Liver (tissue), 9 donors: ENCODE results near the gene SLC45A2. TPM values are rescaled to one million over a fixed set of nuclear protein-coding genes. Genes with fewer than 3 reads are reported as not detected.

ENCODE experiments used
- DNase-seq: peaks from one replicate; pipeline ENCODE4 v3.0.0-alpha.2; 2017; ENCODE audit warnings: low spot score
- H3K27ac ChIP-seq, 2 donors: one replicate each; pipeline ENCODE4 v1.7.0; 2013; ENCODE audit warnings: inconsistent platforms in 2 of 2, low read length in 2 of 2, control low read depth in 1 of 2, low read depth in 1 of 2, mild to moderate bottlenecking in 1 of 2
- H3K27me3 ChIP-seq, 4 donors: one replicate each; pipeline versions ENCODE4 v1.6.1 to v1.7.0; 2013; ENCODE audit warnings: low read length in 3 of 4, inconsistent platforms in 1 of 4, mild to moderate bottlenecking in 1 of 4, moderate library complexity in 1 of 4; ENCODE audit not compliant: control insufficient read depth in 4 of 4, insufficient read depth in 4 of 4
- H3K36me3 ChIP-seq, 4 donors: one replicate each; pipeline versions ENCODE4 v1.6.1 to v1.7.0; 2013; ENCODE audit warnings: low read length in 3 of 4, mild to moderate bottlenecking in 3 of 4, low read depth in 1 of 4, moderate library complexity in 1 of 4; ENCODE audit not compliant: control insufficient read depth in 4 of 4, insufficient read depth in 3 of 4
- H3K4me1 ChIP-seq, 4 donors: one replicate each; pipeline versions ENCODE4 v1.6.1 to v1.7.0; 2013; ENCODE audit warnings: low read length in 3 of 4, mild to moderate bottlenecking in 3 of 4, moderate library complexity in 1 of 4; ENCODE audit not compliant: control insufficient read depth in 4 of 4, insufficient read depth in 4 of 4
- H3K4me3 ChIP-seq, 3 donors: one replicate each; pipeline versions ENCODE4 v1.6.1 to v1.7.0; 2013; ENCODE audit warnings: low read length in 3 of 3, control low read depth in 1 of 3, low read depth in 1 of 3, mild to moderate bottlenecking in 1 of 3
- H3K9ac ChIP-seq, 2 donors: one replicate each; pipeline ENCODE4 v1.7.0; 2013; ENCODE audit warnings: low read length in 2 of 2, mild to moderate bottlenecking in 2 of 2, moderate library complexity in 2 of 2, control low read depth in 1 of 2, low read depth in 1 of 2
- H3K9me3 ChIP-seq, 4 donors: one replicate each; pipeline versions ENCODE4 v1.6.1 to v1.7.0; 2013; ENCODE audit warnings: low read length in 3 of 4; ENCODE audit not compliant: control insufficient read depth in 4 of 4
- EGR1 ChIP-seq, 2 donors: IDR thresholded peaks; 2 replicates each; pipeline ENCODE4 v1.6.1; 2016 to 2018; ENCODE audit warnings: antibody characterized with exemption in 2 of 2, low read depth in 2 of 2
- FOXA1 ChIP-seq: IDR thresholded peaks from 2 replicates; pipeline ENCODE4 v1.6.1; 2016; ENCODE audit warnings: antibody characterized with exemption
- FOXA2 ChIP-seq: IDR thresholded peaks from 2 replicates; pipeline ENCODE4 v1.6.1; 2016; ENCODE audit warnings: antibody characterized with exemption
- GABPA ChIP-seq, 2 donors: IDR thresholded peaks in 1 of 2; conservative IDR thresholded peaks in 1 of 2; 2 replicates each; pipeline ENCODE4 v1.6.1; 2016; ENCODE audit warnings: antibody characterized with exemption in 2 of 2, mild to moderate bottlenecking in 1 of 2, moderate library complexity in 1 of 2
- JUND ChIP-seq, 2 donors: IDR thresholded peaks; 2 replicates each; pipeline ENCODE4 v1.6.1; 2016; ENCODE audit warnings: antibody characterized with exemption in 2 of 2
- RAD21 ChIP-seq, 2 donors: IDR thresholded peaks; 2 replicates each; pipeline ENCODE4 v1.6.1; 2016; ENCODE audit warnings: antibody characterized with exemption in 2 of 2, mild to moderate bottlenecking in 2 of 2
- SP1 ChIP-seq: IDR thresholded peaks from 2 replicates; pipeline ENCODE4 v1.6.1; 2018; ENCODE audit warnings: antibody characterized with exemption, mild to moderate bottlenecking
- TAF1 ChIP-seq: conservative IDR thresholded peaks from 2 replicates; pipeline ENCODE4 v1.6.1; 2016; ENCODE audit warnings: antibody characterized with exemption, mild to moderate bottlenecking
- YY1 ChIP-seq: IDR thresholded peaks from 2 replicates; pipeline ENCODE4 v1.6.1; 2016; ENCODE audit warnings: antibody characterized with exemption, mild to moderate bottlenecking
- ZBTB33 ChIP-seq: IDR thresholded peaks from 2 replicates; pipeline ENCODE4 v1.6.1; 2016; ENCODE audit warnings: antibody characterized with exemption
- WGBS: extraction: QIAGEN DNeasy Blood & Tissue Kit; methylation state at CpG from one replicate; pipeline ENCODE4 v1.1.7; 2013; 5-methylcytosine and 5-hydroxymethylcytosine counted together
- polyA plus RNA-seq, 2 donors: library from polyadenylated mRNA; stranded (reverse) in 1 of 2; unstranded in 1 of 2; fragments of 200-250 nt in 1 of 2; fragments of >200 nt in 1 of 2; fragmentation: Nextera tagmentation in 1 of 2; extraction: Ambion mirVana in 1 of 2; gene quantifications; one replicate each; pipeline versions ENCODE4 v1.2.1 to v1.2.3, GENCODE V29; 2013 to 2015
- total RNA-seq, 2 donors: library from RNA; depleted of rRNA; stranded (reverse); fragments of >200 nt; gene quantifications; one replicate each; pipeline ENCODE4 v1.2.3, GENCODE V29; 2014
- TF ChIP-seq, protein P1 (sequence below): IDR thresholded peaks from 2 replicates; pipeline ENCODE4 v1.6.1; 2016; ENCODE audit warnings: antibody characterized with exemption, mild to moderate bottlenecking
- TF ChIP-seq, protein P2 (sequence below): IDR thresholded peaks from 2 replicates; pipeline ENCODE4 v1.6.1; 2016; ENCODE audit warnings: antibody characterized with exemption
- TF ChIP-seq, protein P3 (sequence below): fragments of 150-350 bp; IDR thresholded peaks from 2 replicates; pipeline ENCODE4 v1.5.1; 2017; ENCODE audit warnings: improper control_type of control experiment, low read depth, low read length; ENCODE audit not compliant: missing input control
- TF ChIP-seq, protein P4 (sequence below): IDR thresholded peaks from 2 replicates; pipeline ENCODE4 v1.6.1; 2016; ENCODE audit warnings: antibody characterized with exemption
- donor health status: healthy.
- donor health status: healthy.
- donor health status: healthy.
- donor health status: healthy.
- donor health status: healthy.

SLC45A2 gene
- total and polyA plus RNA-seq, 4 donors: 0.01 to 1.3 TPM; not detected in 2

DNA sequence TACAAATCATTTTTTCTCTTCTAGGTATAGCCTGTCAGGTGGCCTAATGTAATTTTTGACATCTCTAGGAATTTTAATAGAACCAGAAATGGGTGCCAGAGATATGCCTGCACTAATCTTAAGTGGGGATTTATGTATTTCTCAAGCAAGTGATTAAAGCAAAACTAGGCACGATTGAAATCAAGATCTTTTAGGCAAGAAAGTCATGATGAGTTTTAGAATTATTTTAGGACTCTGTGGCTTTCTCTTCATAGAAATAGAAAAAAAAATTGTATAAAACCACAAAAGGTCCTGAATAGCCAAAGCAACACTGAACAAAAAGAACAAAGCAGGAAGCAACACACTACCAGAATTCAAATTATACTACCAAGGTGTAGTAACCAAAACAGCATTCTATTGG is 24.3 kb upstream of the SLC45A2 start:
- 6% methylated on average over 1 of the region's 1 CpG for whole genome bisulfite sequencing
- TF ChIP-seq EGR1 (IDR thresholded peaks at IDR 0.05; ENCODE audit: low read depth in 2 of 2) (no peak), GABPA (IDR thresholded peaks at IDR 0.05 in 1 of 2, conservative IDR thresholded peaks at IDR 0.05 in 1 of 2) (no peak), YY1 (no peak), ZBTB33 (no peak), RAD21 (IDR thresholded peaks at IDR 0.05) (no peak), TAF1 (no peak), SP1 (no peak), FOXA2 (no peak), JUND (IDR thresholded peaks at IDR 0.05) (no peak), FOXA1 (no peak)
- TF ChIP-seq, protein P1, sequence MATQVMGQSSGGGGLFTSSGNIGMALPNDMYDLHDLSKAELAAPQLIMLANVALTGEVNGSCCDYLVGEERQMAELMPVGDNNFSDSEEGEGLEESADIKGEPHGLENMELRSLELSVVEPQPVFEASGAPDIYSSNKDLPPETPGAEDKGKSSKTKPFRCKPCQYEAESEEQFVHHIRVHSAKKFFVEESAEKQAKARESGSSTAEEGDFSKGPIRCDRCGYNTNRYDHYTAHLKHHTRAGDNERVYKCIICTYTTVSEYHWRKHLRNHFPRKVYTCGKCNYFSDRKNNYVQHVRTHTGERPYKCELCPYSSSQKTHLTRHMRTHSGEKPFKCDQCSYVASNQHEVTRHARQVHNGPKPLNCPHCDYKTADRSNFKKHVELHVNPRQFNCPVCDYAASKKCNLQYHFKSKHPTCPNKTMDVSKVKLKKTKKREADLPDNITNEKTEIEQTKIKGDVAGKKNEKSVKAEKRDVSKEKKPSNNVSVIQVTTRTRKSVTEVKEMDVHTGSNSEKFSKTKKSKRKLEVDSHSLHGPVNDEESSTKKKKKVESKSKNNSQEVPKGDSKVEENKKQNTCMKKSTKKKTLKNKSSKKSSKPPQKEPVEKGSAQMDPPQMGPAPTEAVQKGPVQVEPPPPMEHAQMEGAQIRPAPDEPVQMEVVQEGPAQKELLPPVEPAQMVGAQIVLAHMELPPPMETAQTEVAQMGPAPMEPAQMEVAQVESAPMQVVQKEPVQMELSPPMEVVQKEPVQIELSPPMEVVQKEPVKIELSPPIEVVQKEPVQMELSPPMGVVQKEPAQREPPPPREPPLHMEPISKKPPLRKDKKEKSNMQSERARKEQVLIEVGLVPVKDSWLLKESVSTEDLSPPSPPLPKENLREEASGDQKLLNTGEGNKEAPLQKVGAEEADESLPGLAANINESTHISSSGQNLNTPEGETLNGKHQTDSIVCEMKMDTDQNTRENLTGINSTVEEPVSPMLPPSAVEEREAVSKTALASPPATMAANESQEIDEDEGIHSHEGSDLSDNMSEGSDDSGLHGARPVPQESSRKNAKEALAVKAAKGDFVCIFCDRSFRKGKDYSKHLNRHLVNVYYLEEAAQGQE: no peak
- TF ChIP-seq, protein P2, sequence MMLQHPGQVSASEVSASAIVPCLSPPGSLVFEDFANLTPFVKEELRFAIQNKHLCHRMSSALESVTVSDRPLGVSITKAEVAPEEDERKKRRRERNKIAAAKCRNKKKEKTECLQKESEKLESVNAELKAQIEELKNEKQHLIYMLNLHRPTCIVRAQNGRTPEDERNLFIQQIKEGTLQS: no peak
- TF ChIP-seq, protein P3, sequence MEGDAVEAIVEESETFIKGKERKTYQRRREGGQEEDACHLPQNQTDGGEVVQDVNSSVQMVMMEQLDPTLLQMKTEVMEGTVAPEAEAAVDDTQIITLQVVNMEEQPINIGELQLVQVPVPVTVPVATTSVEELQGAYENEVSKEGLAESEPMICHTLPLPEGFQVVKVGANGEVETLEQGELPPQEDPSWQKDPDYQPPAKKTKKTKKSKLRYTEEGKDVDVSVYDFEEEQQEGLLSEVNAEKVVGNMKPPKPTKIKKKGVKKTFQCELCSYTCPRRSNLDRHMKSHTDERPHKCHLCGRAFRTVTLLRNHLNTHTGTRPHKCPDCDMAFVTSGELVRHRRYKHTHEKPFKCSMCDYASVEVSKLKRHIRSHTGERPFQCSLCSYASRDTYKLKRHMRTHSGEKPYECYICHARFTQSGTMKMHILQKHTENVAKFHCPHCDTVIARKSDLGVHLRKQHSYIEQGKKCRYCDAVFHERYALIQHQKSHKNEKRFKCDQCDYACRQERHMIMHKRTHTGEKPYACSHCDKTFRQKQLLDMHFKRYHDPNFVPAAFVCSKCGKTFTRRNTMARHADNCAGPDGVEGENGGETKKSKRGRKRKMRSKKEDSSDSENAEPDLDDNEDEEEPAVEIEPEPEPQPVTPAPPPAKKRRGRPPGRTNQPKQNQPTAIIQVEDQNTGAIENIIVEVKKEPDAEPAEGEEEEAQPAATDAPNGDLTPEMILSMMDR: no peak
- TF ChIP-seq, protein P4, sequence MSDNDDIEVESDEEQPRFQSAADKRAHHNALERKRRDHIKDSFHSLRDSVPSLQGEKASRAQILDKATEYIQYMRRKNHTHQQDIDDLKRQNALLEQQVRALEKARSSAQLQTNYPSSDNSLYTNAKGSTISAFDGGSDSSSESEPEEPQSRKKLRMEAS: no peak
- Histone ChIP-seq H3K9ac (peak overlapping the region; percentile 20 to 99), H3K4me1 (peaks cover 0 to 60% (median 46%) of the 10 kb centered on the region in 4 donors), H3K27ac (peak overlapping the region; percentile 75 to 89), H3K4me3 (peak overlapping the region; percentile 65 to 96 (median 77)), H3K36me3 (peaks cover 0 to 7% (median 0%) of the 10 kb centered on the region in 4 donors), H3K27me3 (no peaks in the 10 kb centered on the region), H3K9me3 (no peaks in the 10 kb centered on the region)
- DNase-seq: no peak
